ENCODE data around the gene ZNF557.

GRCh38 chr19:7112675-7113074, 43.2 kb downstream of the ZNF557 start:
- TF ChIP-seq CTCF (IDR thresholded peaks at IDR 0.05) (no peak), POLR2A (IDR thresholded peaks at IDR 0.05) (no peak), POLR2AphosphoS5 (IDR thresholded peaks at IDR 0.05) (no peak), EP300 (IDR thresholded peaks at IDR 0.05) (no peak)

Data from stomach (tissue), 4 donors.